Measurements from ENCODE around the gene OSCAR.

DNA sequence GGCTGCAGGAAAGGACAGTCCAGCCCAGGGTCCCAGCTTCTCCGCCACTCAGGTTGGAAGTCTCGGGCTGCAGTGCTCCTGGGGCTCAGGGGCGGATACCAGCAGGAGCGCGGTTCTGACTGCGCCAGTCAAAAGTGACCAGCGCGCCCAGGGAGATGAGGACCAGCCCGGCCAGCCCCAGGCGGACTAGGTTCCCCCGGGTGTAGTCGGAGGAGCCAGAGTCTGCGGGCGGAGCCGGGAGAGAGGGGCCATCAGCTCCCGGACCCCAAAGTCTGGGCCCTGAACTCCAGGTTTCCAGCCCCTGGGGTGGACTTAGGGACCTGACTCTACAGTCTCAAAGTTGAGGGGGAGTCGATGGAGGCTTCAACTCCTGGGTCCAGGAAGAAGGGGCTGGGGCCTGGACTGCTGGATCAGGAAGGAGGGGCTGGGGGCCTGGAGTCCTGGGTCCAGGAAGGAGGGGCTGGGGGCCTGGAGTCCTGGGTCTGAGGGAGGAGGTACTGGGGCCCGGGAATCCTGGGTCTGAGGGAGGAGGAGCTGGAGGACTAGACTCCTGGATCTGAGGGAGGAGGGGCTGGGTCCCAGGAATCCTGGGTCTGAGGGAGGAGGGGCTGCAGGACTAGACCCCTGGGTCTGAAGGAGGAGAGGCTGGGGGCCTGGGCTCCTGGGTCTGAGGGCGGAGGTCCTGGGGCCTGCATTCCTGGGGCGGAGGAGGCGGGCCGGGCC lies 5.3 kb downstream of the OSCAR start:
- TF ChIP-seq, protein P1, sequence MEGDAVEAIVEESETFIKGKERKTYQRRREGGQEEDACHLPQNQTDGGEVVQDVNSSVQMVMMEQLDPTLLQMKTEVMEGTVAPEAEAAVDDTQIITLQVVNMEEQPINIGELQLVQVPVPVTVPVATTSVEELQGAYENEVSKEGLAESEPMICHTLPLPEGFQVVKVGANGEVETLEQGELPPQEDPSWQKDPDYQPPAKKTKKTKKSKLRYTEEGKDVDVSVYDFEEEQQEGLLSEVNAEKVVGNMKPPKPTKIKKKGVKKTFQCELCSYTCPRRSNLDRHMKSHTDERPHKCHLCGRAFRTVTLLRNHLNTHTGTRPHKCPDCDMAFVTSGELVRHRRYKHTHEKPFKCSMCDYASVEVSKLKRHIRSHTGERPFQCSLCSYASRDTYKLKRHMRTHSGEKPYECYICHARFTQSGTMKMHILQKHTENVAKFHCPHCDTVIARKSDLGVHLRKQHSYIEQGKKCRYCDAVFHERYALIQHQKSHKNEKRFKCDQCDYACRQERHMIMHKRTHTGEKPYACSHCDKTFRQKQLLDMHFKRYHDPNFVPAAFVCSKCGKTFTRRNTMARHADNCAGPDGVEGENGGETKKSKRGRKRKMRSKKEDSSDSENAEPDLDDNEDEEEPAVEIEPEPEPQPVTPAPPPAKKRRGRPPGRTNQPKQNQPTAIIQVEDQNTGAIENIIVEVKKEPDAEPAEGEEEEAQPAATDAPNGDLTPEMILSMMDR (IDR thresholded peaks at IDR 0.05), result no peak
- no peak for TF ChIP-seq POLR2A (IDR thresholded peaks at IDR 0.05)
